ENCODE measurements around the gene C14orf180. TPM values are rescaled to one million over a fixed set of nuclear protein-coding genes. Genes with fewer than 3 reads are reported as not detected.

C14orf180 gene
- polyA plus RNA-seq, 3 donors: not detected

DNA sequence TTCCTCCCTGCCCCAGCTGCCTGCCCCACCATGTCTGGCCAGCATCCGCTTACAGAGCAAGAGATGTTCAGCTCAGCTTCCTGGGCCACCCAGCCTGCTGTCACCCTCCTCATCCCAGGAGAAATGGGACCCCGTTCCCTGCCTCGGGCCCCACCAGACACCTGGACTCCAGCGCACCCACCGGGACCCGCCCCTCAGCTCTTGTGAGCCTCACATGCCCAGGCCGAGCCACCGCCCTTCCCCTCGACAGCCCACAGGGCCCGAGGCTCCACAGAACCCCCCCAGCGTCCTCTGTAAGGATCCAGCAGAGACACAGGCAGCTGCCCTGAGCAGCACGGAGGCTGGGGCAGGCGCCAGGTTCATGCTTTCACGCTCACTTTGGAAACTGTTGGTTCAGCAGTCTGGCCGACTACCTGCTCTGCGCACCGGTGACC lies 18.4 kb upstream of the C14orf180 start:
- H3K27me3 Mint-ChIP-seq (ENCODE audit: low read depth in 3 of 3): peaks cover 8 to 20% (median 11%) of the 10 kb centered on the region in 3 donors
- intact Hi-C loops (cut with micrococcal nuclease): no loop called here

DNA sequence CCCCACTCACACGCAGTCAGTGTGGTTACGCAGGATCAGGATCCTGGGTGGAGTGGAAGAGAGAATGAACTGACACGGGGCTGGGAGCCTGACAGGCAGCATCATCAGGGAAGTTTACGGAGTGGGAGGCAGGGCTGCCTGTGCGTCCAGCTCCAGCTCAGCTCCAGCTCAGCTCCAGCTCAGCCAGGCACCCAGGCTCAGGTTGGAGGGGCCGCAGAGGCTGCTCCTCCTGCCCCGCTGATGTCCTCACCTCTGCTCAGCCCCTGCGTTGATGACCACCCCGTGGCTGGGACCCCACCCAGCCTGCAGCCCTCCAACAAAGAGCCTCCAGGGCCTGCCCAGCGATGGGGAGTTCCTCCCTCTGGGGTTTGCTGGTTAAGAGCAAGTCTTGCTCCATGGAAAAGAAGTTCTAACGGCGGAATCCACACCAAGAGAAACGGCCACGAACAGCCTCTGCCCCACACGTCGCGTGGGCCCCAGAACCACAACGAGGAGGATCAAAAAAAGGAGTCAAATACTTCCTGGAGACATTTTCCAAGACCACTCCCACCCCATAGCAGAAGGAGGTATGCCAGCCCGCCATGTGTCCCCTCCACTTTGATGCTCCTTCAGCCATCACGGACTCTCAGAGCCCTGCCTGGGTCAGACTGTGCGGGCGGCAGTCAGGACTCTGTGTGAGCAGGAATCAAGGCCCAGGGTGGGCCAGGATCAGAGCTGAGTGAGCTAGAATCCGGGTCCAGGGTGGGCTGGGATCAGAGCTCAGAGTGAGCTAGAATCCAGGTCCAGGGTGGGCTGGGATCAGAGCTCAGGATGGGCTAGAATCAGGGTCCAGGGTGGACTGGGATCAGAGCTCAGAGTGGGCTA lies 17.7 kb upstream of the C14orf180 start:
- Mint-ChIP-seq H3K9me3 (peaks cover 0 to 3% (median 0%) of the 10 kb centered on the region in 7 donors), H3K4me3 (no peak overlapping the region), H3K27ac (peak overlapping the region in 1 of 7 donors; percentile 51), H3K27me3 (ENCODE audit: low read depth in 3 of 3) (peaks cover 8 to 21% (median 11%) of the 10 kb centered on the region in 3 donors), H3K4me1 (peaks cover 3% of the 10 kb centered on the region), H3K36me3 (no peaks in the 10 kb centered on the region)
- TF ChIP-seq, protein P1, sequence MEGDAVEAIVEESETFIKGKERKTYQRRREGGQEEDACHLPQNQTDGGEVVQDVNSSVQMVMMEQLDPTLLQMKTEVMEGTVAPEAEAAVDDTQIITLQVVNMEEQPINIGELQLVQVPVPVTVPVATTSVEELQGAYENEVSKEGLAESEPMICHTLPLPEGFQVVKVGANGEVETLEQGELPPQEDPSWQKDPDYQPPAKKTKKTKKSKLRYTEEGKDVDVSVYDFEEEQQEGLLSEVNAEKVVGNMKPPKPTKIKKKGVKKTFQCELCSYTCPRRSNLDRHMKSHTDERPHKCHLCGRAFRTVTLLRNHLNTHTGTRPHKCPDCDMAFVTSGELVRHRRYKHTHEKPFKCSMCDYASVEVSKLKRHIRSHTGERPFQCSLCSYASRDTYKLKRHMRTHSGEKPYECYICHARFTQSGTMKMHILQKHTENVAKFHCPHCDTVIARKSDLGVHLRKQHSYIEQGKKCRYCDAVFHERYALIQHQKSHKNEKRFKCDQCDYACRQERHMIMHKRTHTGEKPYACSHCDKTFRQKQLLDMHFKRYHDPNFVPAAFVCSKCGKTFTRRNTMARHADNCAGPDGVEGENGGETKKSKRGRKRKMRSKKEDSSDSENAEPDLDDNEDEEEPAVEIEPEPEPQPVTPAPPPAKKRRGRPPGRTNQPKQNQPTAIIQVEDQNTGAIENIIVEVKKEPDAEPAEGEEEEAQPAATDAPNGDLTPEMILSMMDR (IDR thresholded peaks at IDR 0.05): no peak
- no peaks in the 10 kb centered on the region for H3K36me3 ChIP-seq (replicated peaks in 1 of 2; ENCODE audit: control insufficient read depth in 1 of 2, insufficient read depth in 2 of 2, low read length in 2 of 2)
- intact Hi-C loops (cut with micrococcal nuclease): no loop called here
- no peaks in the 10 kb centered on the region for H3K9me3 ChIP-seq (replicated peaks in 1 of 2; ENCODE audit: control insufficient read depth in 1 of 2, insufficient read depth in 1 of 2, low read length in 2 of 2)
- no peaks in the 10 kb centered on the region for H3K4me1 ChIP-seq (ENCODE audit: control insufficient read depth in 1 of 2, insufficient read depth in 2 of 2, low read length in 2 of 2)
- no peak overlapping the region for H3K4me3 ChIP-seq (replicated peaks in 1 of 3; ENCODE audit: low read depth in 2 of 3, low read length in 3 of 3)
- no peak for DNase-seq
- H3K27me3 ChIP-seq (ENCODE audit: control insufficient read depth in 2 of 2, insufficient read depth in 2 of 2, low read length in 2 of 2): peaks cover 0 to 11% of the 10 kb centered on the region in 2 donors
- no peaks in the 10 kb centered on the region for H4K20me1 ChIP-seq (ENCODE audit: insufficient read depth, low read length)
- no peak overlapping the region for H3K4me2 ChIP-seq (replicated peaks; ENCODE audit: extremely low read depth, low read length, poor library complexity, severe bottlenecking)
- no peak overlapping the region for H3K9ac ChIP-seq (ENCODE audit: insufficient read depth, low read length, poor library complexity, severe bottlenecking)
- no peak overlapping the region for H2AFZ ChIP-seq (ENCODE audit: insufficient read depth, low read depth, low read length, poor library complexity, severe bottlenecking)
- no peaks in the 10 kb centered on the region for H3K79me2 ChIP-seq (ENCODE audit: insufficient read depth, low read length)
- 85% methylated on average over 20 of the region's 23 CpGs for WGBS (ENCODE audit: insufficient coverage)
- H3K27ac ChIP-seq (ENCODE audit: low read depth in 1 of 2, low read length in 2 of 2): no peak overlapping the region

More for the DNA sequence above, 18.4 kb upstream of the C14orf180 start:
- Mint-ChIP-seq H3K36me3 (no peaks in the 10 kb centered on the region), H3K4me1 (peaks cover 3% of the 10 kb centered on the region), H3K4me3 (no peak overlapping the region), H3K9me3 (peaks cover 0 to 3% (median 0%) of the 10 kb centered on the region in 7 donors), H3K27ac (no peak overlapping the region)
- Histone ChIP-seq H3K4me2 (replicated peaks; ENCODE audit: extremely low read depth, low read length, poor library complexity, severe bottlenecking) (no peak overlapping the region), H3K36me3 (replicated peaks in 1 of 2; ENCODE audit: control insufficient read depth in 1 of 2, insufficient read depth in 2 of 2, low read length in 2 of 2) (no peaks in the 10 kb centered on the region), H3K79me2 (ENCODE audit: insufficient read depth, low read length) (no peaks in the 10 kb centered on the region), H3K27ac (ENCODE audit: low read depth in 1 of 2, low read length in 2 of 2) (no peak overlapping the region), H3K27me3 (ENCODE audit: control insufficient read depth in 2 of 2, insufficient read depth in 2 of 2, low read length in 2 of 2) (peaks cover 0 to 11% of the 10 kb centered on the region in 2 donors), H4K20me1 (ENCODE audit: insufficient read depth, low read length) (no peaks in the 10 kb centered on the region), H3K9ac (ENCODE audit: insufficient read depth, low read length, poor library complexity, severe bottlenecking) (no peak overlapping the region), H3K4me3 (replicated peaks in 1 of 3; ENCODE audit: low read depth in 2 of 3, low read length in 3 of 3) (no peak overlapping the region), H3K9me3 (replicated peaks in 1 of 2; ENCODE audit: control insufficient read depth in 1 of 2, insufficient read depth in 1 of 2, low read length in 2 of 2) (no peaks in the 10 kb centered on the region), H2AFZ (ENCODE audit: insufficient read depth, low read depth, low read length, poor library complexity, severe bottlenecking) (no peak overlapping the region), H3K4me1 (ENCODE audit: control insufficient read depth in 1 of 2, insufficient read depth in 2 of 2, low read length in 2 of 2) (no peaks in the 10 kb centered on the region)
- WGBS (ENCODE audit: insufficient coverage): 83% methylated on average over 15 of the region's 17 CpGs
- TF ChIP-seq, protein P1 (IDR thresholded peaks at IDR 0.05): no peak
- DNase-seq: no peak

Measured in CD14-positive monocyte (primary cell).